Measurements from ENCODE around the gene SEC14L6. TPM values are rescaled to one million over a fixed set of nuclear protein-coding genes. Genes with fewer than 3 reads are reported as not detected.
"Not testable (repeated sequence)": the region's sequence is repeated elsewhere in the genome, so short reads cannot be mapped to it uniquely, and the experiment has no call there.

Gene SEC14L6
- total RNA-seq, 2 experiments from 2014 or later: not detected

GRCh38 chr22:30569674-30570202, 23.2 kb upstream of the SEC14L6 start:
- ChIA-PET CTCF (no interaction called here), POLR2A (no interaction called here)

GRCh38 chr22:30568137-30568805, 21.7 kb upstream of the SEC14L6 start:
- ChIA-PET CTCF (no interaction called here), POLR2A (no interaction called here)

GRCh38 chr22:30567277-30567676, 20.7 kb upstream of the SEC14L6 start:
- POLR2A ChIA-PET, CTCF ChIA-PET: not testable (repeated sequence)

- ChIA-PET POLR2A (no interaction called here), CTCF (no interaction called here)
Observed at GRCh38 chr22:30566125-30566524, 19.6 kb upstream of the SEC14L6 start.

- ChIA-PET POLR2A (no interaction called here), CTCF (no interaction called here)
Observed at GRCh38 chr22:30565341-30565740, 18.8 kb upstream of the SEC14L6 start.

GRCh38 chr22:30564761-30565119, 18.2 kb upstream of the SEC14L6 start:
- POLR2A ChIA-PET: no interaction called here
- CTCF ChIA-PET: no interaction called here

GRCh38 chr22:30564045-30564760, 17.7 kb upstream of the SEC14L6 start:
- ChIA-PET POLR2A (no interaction called here), CTCF (no interaction called here)

- ChIA-PET CTCF (no interaction called here), POLR2A (interaction anchor here (0.6 kb wide), 1 partner anchor 149 kb away, joined by 3 read pairs; no protein-coding TSS in a partner anchor)
Observed at GRCh38 chr22:30562366-30562765, 15.8 kb upstream of the SEC14L6 start.

GRCh38 chr22:30561402-30562189, 15.1 kb upstream of the SEC14L6 start:
- CTCF ChIA-PET: no interaction called here
- POLR2A ChIA-PET: interaction anchor here (0.6 kb wide), 1 partner anchor 149 kb away, joined by 3 read pairs; no protein-coding TSS in a partner anchor

GRCh38 chr22:30560643-30561202, 14.2 kb upstream of the SEC14L6 start:
- CTCF ChIA-PET: interaction anchor here (0.5 kb wide), 1 partner anchor 1325 kb away, joined by 4 read pairs; no protein-coding TSS in a partner anchor
- POLR2A ChIA-PET: not testable (repeated sequence)

- CTCF ChIA-PET: interaction anchor here (0.5 kb wide), 1 partner anchor 1324 kb away, joined by 4 read pairs; no protein-coding TSS in a partner anchor
- POLR2A ChIA-PET: no interaction called here
Observed at GRCh38 chr22:30559889-30560288, 13.3 kb upstream of the SEC14L6 start.

- CTCF ChIA-PET: no interaction called here
Observed at GRCh38 chr22:30557243-30557642, 10.7 kb upstream of the SEC14L6 start.

GRCh38 chr22:30556388-30556787, 9.8 kb upstream of the SEC14L6 start:
- CTCF ChIA-PET: no interaction called here
- POLR2A ChIA-PET: no interaction called here

More at GRCh38 chr22:30557243-30557642, 10.7 kb upstream of the SEC14L6 start:
- POLR2A ChIA-PET: no interaction called here

- ChIA-PET POLR2A (no interaction called here), CTCF (no interaction called here)
Observed at GRCh38 chr22:30555282-30556210, 9.0 kb upstream of the SEC14L6 start.

- ChIA-PET POLR2A (no interaction called here), CTCF (no interaction called here)
Observed at GRCh38 chr22:30553971-30554370, 7.4 kb upstream of the SEC14L6 start.

- ChIA-PET CTCF (no interaction called here), POLR2A (no interaction called here)
Observed at GRCh38 chr22:30552719-30553118, 6.2 kb upstream of the SEC14L6 start.

- POLR2A ChIA-PET, CTCF ChIA-PET: not testable (repeated sequence)
Observed at GRCh38 chr22:30551813-30552212, 5.3 kb upstream of the SEC14L6 start.

GRCh38 chr22:30547188-30547587, 647 bp upstream of the SEC14L6 start:
- ChIA-PET CTCF (no interaction called here), POLR2A (no interaction called here)

- POLR2A ChIA-PET: no interaction called here
- CTCF ChIA-PET: no interaction called here
Observed at GRCh38 chr22:30542811-30543188, 3.7 kb downstream of the SEC14L6 start.

Data from activated CD8-positive, alpha-beta memory T cell treated with anti-CD3 and anti-CD28 coated beads for 36 hours (primary cell).